Measurements from ENCODE around the gene SEC24D. TPM values are rescaled to one million over a fixed set of nuclear protein-coding genes. Genes with fewer than 3 reads are reported as not detected.

Gene SEC24D
- total and polyA plus RNA-seq, 2 of the 8 experiments (the other 6 are each of a cell fraction or from before 2014, with no cell fraction given) = 28.9 to 91.6 TPM

- POLR2A ChIA-PET (ENCODE audit: partially characterized antibody) = no interaction called here
- H2BK12ac ChIP-seq (ENCODE audit: low read depth, low read length) = no peak overlapping the region
These were observed 62.5 kb downstream of the SEC24D start for GRCh38 chr4:118773429-118773792.

More at GRCh38 chr4:118773429-118773792, 62.5 kb downstream of the SEC24D start:
- Histone ChIP-seq H3K36me3 (ENCODE audit: control insufficient read depth in 2 of 4, insufficient read depth in 4 of 4, low read length in 3 of 4) (peaks cover 0 to 8% (median 0%) of the 10 kb centered on the region in 4 experiments; a peak in 1 of 8 replicates), H3K4me3 (ENCODE audit: extremely low read depth in 1 of 4, insufficient read depth in 2 of 4, low read depth in 3 of 4, low read length in 4 of 4) (no peak overlapping the region), H3K14ac (ENCODE audit: insufficient read length) (no peak overlapping the region), H2AK5ac (ENCODE audit: low read depth, low read length) (no peak overlapping the region), H3K23me2 (ENCODE audit: low read depth, low read length) (no peaks in the 10 kb centered on the region), H3K79me1 (ENCODE audit: low read depth, low read length) (no peaks in the 10 kb centered on the region), H3K9me3 (ENCODE audit: insufficient read depth in 2 of 2, low read depth in 1 of 2, low read length in 1 of 2) (no peaks in the 10 kb centered on the region), H2BK5ac (ENCODE audit: low read depth, low read length) (no peak overlapping the region), H2BK120ac (replicated peaks; ENCODE audit: low read depth, low read length) (no peak overlapping the region), H3K27me3 (replicated peaks in 1 of 4; ENCODE audit: control insufficient read depth in 3 of 4, extremely low read depth in 1 of 4, insufficient read depth in 3 of 4, low read length in 3 of 4) (no peaks in the 10 kb centered on the region), H3K18ac (ENCODE audit: extremely low read depth, low read length) (no peak overlapping the region), H3K56ac (replicated peaks; ENCODE audit: insufficient read length, low read depth, low read length) (no peak overlapping the region), H4K91ac (replicated peaks; ENCODE audit: insufficient read length, low read length) (no peak overlapping the region), H4K5ac (ENCODE audit: insufficient read length, low read depth, low read length) (no peak overlapping the region), H3K9ac (replicated peaks in 1 of 4; ENCODE audit: extremely low read depth in 1 of 4, low read depth in 3 of 4, low read length in 3 of 4) (no peak overlapping the region), H3K23ac (ENCODE audit: insufficient read length) (no peak overlapping the region), H3K4me2 (ENCODE audit: insufficient read depth in 1 of 2, low read depth in 2 of 2, low read length in 2 of 2) (no peak overlapping the region), H4K20me1 (replicated peaks in 1 of 2; ENCODE audit: control insufficient read depth in 1 of 2, insufficient read depth in 2 of 2, low read length in 2 of 2) (peaks cover 0 to 4% of the 10 kb centered on the region in 2 experiments), H3K79me2 (ENCODE audit: control insufficient read depth in 1 of 2, insufficient read depth in 2 of 2, low read length in 2 of 2) (no peaks in the 10 kb centered on the region), H4K8ac (ENCODE audit: extremely low read depth, insufficient read depth, low read length) (no peak overlapping the region), H2BK15ac (ENCODE audit: low read length) (no peak overlapping the region), H3K27ac (ENCODE audit: low read depth, low read length) (no peak overlapping the region), H3K4ac (replicated peaks; ENCODE audit: insufficient read length, low read depth, low read length) (no peak overlapping the region), H2BK20ac (ENCODE audit: low read length) (no peak overlapping the region), H2AFZ (ENCODE audit: low read length) (no peak overlapping the region), H3K4me1 (replicated peaks in 1 of 4; ENCODE audit: control insufficient read depth in 3 of 4, insufficient read depth in 4 of 4, low read length in 3 of 4) (peaks cover 0 to 7% (median 4%) of the 10 kb centered on the region in 4 experiments; a peak in 3 of 7 replicates)
- DNase-seq (ENCODE audit: low read depth in 1 of 2, low spot score in 2 of 2) (no peak), FAIRE-seq (peak; percentile 42)
- TF ChIP-seq HDAC6 (IDR thresholded peaks at IDR 0.05; ENCODE audit: low read depth, low read length) (no peak), KDM4A (IDR thresholded peaks at IDR 0.05; ENCODE audit: low read depth, low read length, severe bottlenecking) (no peak), EZH2 (IDR thresholded peaks at IDR 0.05; ENCODE audit: low read depth, low read length, severe bottlenecking) (no peak), CEBPB (IDR thresholded peaks at IDR 0.05; ENCODE audit: low read depth, low read length) (no peak), POU5F1 (IDR thresholded peaks at IDR 0.05; ENCODE audit: low read depth, low read length) (no peak), KDM1A (IDR thresholded peaks at IDR 0.05; ENCODE audit: borderline replicate concordance, low read length) (no peak), RFX5 (IDR thresholded peaks at IDR 0.05; ENCODE audit: borderline replicate concordance, low read depth, low read length) (no peak), TBP (IDR thresholded peaks at IDR 0.05; ENCODE audit: low read depth, low read length) (no peak)
- WGBS, 2 experiments (ENCODE audit: extremely low coverage in 1 of 2, insufficient coverage in 1 of 2, insufficient read length in 1 of 2, insufficient replicate concordance in 2 of 2, low coverage in 1 of 2, low lambda C conversion rate in 2 of 2, missing lambda C conversion rate in 1 of 2) = 83% methylated on average over 2 of the region's 2 CpGs; no CpG with 5 or more reads in 1 of the 2 experiments
- CTCF ChIA-PET (ENCODE audit: partially characterized antibody) = interaction anchor here (0.7 to 2.8 kb wide), 4 partner anchors 49 to 195 kb away, joined by 3 to 9 read pairs (median 6); no protein-coding TSS in a partner anchor
